GM12865 (cell line): ENCODE data around the gene KRT3.
A peak's percentile ranks its signal among the peaks of the same experiment; 100 is the strongest.

Source experiments
- DNase-seq: peaks from one replicate; pipeline ENCODE4 v3.0.0; 2010; ENCODE audit warnings: low read depth
- H3K4me3 ChIP-seq: 2 replicates; pipeline ENCODE4 v1.5.1; 2011; ENCODE audit warnings: mild to moderate bottlenecking, low read depth, low read length, control low read depth
- CTCF ChIP-seq: IDR thresholded peaks from 2 replicates; pipeline ENCODE4 v1.5.1; 2011; ENCODE audit warnings: low read length, control low read depth, low read depth, inconsistent platforms; ENCODE audit not compliant: insufficient read depth; ENCODE audit errors: missing control alignments

Gene KRT3

DNA sequence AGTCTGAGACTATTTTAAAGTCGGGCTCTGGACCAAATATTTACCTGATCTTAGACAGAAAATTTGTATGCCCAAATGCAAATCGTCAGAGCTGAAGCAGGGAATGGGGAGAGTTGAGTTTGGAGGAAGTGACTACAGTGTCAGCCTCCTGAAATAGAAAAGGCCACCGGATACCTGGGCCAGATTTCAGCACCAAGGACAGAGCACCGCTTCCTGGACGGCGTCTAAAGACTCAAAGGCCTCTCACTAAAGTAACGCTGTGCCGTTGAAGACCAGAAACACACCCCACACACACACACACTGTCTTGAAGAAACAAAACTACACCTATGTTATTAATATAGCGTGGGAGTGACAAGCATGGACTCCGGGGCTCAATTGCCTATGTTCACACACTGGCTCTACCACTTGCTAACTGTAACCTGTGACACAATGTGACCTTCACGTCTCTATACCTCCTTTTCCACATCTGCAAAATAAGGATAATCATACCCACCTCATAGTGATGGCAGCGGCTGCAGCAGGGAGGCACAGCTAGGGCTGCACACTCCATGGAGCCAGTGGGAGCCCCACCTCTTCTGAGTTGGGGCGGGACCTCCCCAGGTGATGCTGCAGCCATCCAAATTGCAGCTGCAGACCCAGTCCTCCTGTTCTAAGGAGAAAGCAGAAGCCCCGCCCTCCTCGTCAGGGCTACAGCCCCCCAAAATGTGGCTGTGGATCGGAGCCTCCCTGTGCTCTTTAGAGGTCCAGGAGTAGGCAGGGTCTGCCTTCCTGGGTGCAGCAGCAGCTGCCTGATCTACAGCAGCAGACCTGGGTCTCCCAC lies 54.3 kb downstream of the KRT3 start:
- no peak overlapping the region for H3K4me3 ChIP-seq
- TF ChIP-seq CTCF, result no peak
- peak; percentile 57 for DNase-seq

DNA sequence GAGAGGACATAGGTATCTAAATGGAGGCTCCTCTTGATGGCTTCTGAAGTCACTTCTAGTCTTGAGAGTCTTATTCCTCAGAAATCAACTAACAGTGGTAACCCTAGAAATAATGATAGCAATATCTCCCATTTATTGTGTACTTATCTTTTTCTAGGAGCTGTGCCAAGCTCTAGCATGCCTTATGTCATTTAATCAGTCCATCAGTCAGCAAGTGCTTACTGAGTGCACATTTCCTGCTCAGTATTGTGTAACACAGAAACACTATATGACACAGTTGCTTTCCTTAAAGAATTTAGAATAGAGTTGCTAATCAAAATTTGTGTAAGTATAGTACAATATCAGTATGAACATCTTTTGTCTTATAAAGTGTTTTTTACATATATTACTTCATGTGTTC lies 55.3 kb downstream of the KRT3 start:
- no peak for DNase-seq
- H3K4me3 ChIP-seq, result no peak overlapping the region
- TF ChIP-seq CTCF, result no peak

GRCh38 chr12:52739963-52740362 lies 56.0 kb downstream of the KRT3 start:
- no peak for DNase-seq
- no peak overlapping the region for H3K4me3 ChIP-seq
- TF ChIP-seq CTCF, result no peak
